GM18507 (cell line): ENCODE measurements around the gene AMHR2.
"Not testable (repeated sequence)": the region's sequence is repeated elsewhere in the genome, so short reads cannot be mapped to it uniquely, and the experiment has no call there.

Experiments used
- DNase-seq: peaks from one replicate; pipeline ENCODE4 v3.0.0; 2011; ENCODE audit warnings: low read depth; ENCODE audit not compliant: insufficient read length; ENCODE audit errors: extremely low spot score
- FAIRE-seq: peaks from 2 replicates; lab custom pipeline; 2011; peaks lifted over from hg19 to GRCh38; lab: Jason Lieb, UNC

Gene AMHR2

GRCh38 chr12:53423597-53423996 is at the start of gene AMHR2:
Gene AMHR2 (plus strand): TSS chr12:53423855. CDS start chr12:53423935, 80 bp downstream.
- no peak for DNase-seq
- FAIRE-seq: no peak

GRCh38 chr12:53374277-53374676 is 49.4 kb upstream of the AMHR2 start:
- not testable (repeated sequence) for FAIRE-seq, DNase-seq

- DNase-seq (no peak), FAIRE-seq (no peak)
Measured at GRCh38 chr12:53376747-53377146, 46.9 kb upstream of the AMHR2 start.

GRCh38 chr12:53378222-53378621 is 45.4 kb upstream of the AMHR2 start:
- no peak for DNase-seq
- no peak for FAIRE-seq

- DNase-seq (no peak), FAIRE-seq (no peak)
Measured at GRCh38 chr12:53378724-53379388, 44.8 kb upstream of the AMHR2 start.

GRCh38 chr12:53379389-53380103 is 44.1 kb upstream of the AMHR2 start:
- FAIRE-seq: peak; percentile 98
- DNase-seq: peak; percentile 63

GRCh38 chr12:53380104-53380793 is 43.4 kb upstream of the AMHR2 start, which contains the start of gene SP1:
Gene SP1 (plus strand): TSS chr12:53380176. CDS start chr12:53380292, 116 bp downstream.
- FAIRE-seq: peak; percentile 59
- DNase-seq: peak; percentile 60

- FAIRE-seq (no peak), DNase-seq (no peak)
Measured at GRCh38 chr12:53380794-53381730, 42.6 kb upstream of the AMHR2 start.

GRCh38 chr12:53381731-53382630 is 41.7 kb upstream of the AMHR2 start:
- DNase-seq (no peak), FAIRE-seq (peak; percentile 61)

- no peak for FAIRE-seq
- DNase-seq: no peak
Measured at GRCh38 chr12:53383258-53383657, 40.4 kb upstream of the AMHR2 start.

GRCh38 chr12:53386381-53386780 is 37.3 kb upstream of the AMHR2 start:
- not testable (repeated sequence) for FAIRE-seq

GRCh38 chr12:53388932-53389331 is 34.7 kb upstream of the AMHR2 start:
- FAIRE-seq (no peak), DNase-seq (no peak)

More at GRCh38 chr12:53386381-53386780, 37.3 kb upstream of the AMHR2 start:
- DNase-seq: not testable (repeated sequence)

GRCh38 chr12:53389702-53390101 is 34.0 kb upstream of the AMHR2 start:
- DNase-seq (no peak), FAIRE-seq (no peak)

GRCh38 chr12:53391724-53392123 is 31.9 kb upstream of the AMHR2 start:
- no peak for DNase-seq
- FAIRE-seq: no peak

- FAIRE-seq (no peak), DNase-seq (no peak)
Measured at GRCh38 chr12:53399896-53400295, 23.8 kb upstream of the AMHR2 start.

GRCh38 chr12:53402351-53402750 is 21.3 kb upstream of the AMHR2 start:
- FAIRE-seq, DNase-seq: not testable (repeated sequence)

- no peak for DNase-seq
- FAIRE-seq: no peak
Measured at GRCh38 chr12:53402871-53403270, 20.8 kb upstream of the AMHR2 start.

- no peak for DNase-seq
Measured at GRCh38 chr12:53410951-53411350, 12.7 kb upstream of the AMHR2 start.

More at GRCh38 chr12:53410951-53411350, 12.7 kb upstream of the AMHR2 start:
- FAIRE-seq: no peak
